Endothelial cell (in vitro differentiated cells): ENCODE measurements around the gene PRKCA. TPM values are rescaled to one million over a fixed set of nuclear protein-coding genes. Genes with fewer than 3 reads are reported as not detected.

Experiments
- DNase-seq: peaks from one replicate; pipeline ENCODE4 v3.0.0; 2021; ENCODE audit warnings: low spot score
- H3K27ac Mint-ChIP-seq: one replicate; pipeline ENCODE4 v1.8.0; 2021; ENCODE audit warnings: mixed read lengths, inconsistent platforms; ENCODE audit not compliant: unreplicated experiment
- H3K27me3 Mint-ChIP-seq: one replicate; pipeline ENCODE4 v1.8.0; 2021; ENCODE audit warnings: mild to moderate bottlenecking, moderate library complexity, mixed read lengths, inconsistent platforms; ENCODE audit not compliant: unreplicated experiment
- H3K36me3 Mint-ChIP-seq: one replicate; pipeline ENCODE4 v1.8.0; 2021; ENCODE audit warnings: mild to moderate bottlenecking, low read depth, mixed read lengths, inconsistent platforms; ENCODE audit not compliant: unreplicated experiment
- H3K4me1 Mint-ChIP-seq: one replicate; pipeline ENCODE4 v1.8.0; 2021; ENCODE audit warnings: mild to moderate bottlenecking, mixed read lengths, inconsistent platforms; ENCODE audit not compliant: unreplicated experiment
- H3K4me3 Mint-ChIP-seq: one replicate; pipeline ENCODE4 v1.8.0; 2021; ENCODE audit warnings: mild to moderate bottlenecking, mixed read lengths, inconsistent platforms; ENCODE audit not compliant: unreplicated experiment
- H3K9me3 Mint-ChIP-seq: one replicate; pipeline ENCODE4 v1.8.0; 2021; ENCODE audit warnings: mixed read lengths, inconsistent platforms; ENCODE audit not compliant: unreplicated experiment
- CTCF ChIP-seq: fragments of 200-600 bp; sonication (generic); IDR thresholded peaks from one replicate; pipeline ENCODE4 v1.5.0; 2021; ENCODE audit warnings: antibody characterized with exemption; ENCODE audit not compliant: unreplicated experiment
- total RNA-seq: library from RNA; stranded (reverse); fragmentation: NEBNext Ultra II Directional; extraction: Animal tissue kit (Norgen Biotek cat#: 25700); gene quantifications from one replicate; pipeline ENCODE4 v1.2.1, GENCODE V29; 2021; ENCODE audit not compliant: unreplicated experiment

Gene PRKCA
- total RNA-seq, 1 donor from 2014 or later: 2.1 TPM

GRCh38 chr17:66775881-66776400 lies 473.5 kb downstream of the PRKCA start:
- no peak for TF ChIP-seq CTCF
- Mint-ChIP-seq H3K9me3 (no peaks in the 10 kb centered on the region), H3K36me3 (no peaks in the 10 kb centered on the region), H3K27ac (no peak overlapping the region), H3K27me3 (peaks cover 6% of the 10 kb centered on the region), H3K4me3 (no peak overlapping the region), H3K4me1 (peaks cover 11% of the 10 kb centered on the region)
- no peak for DNase-seq

GRCh38 chr17:66776999-66777688 lies 474.7 kb downstream of the PRKCA start:
- H3K9me3 Mint-ChIP-seq: no peaks in the 10 kb centered on the region
- no peaks in the 10 kb centered on the region for H3K36me3 Mint-ChIP-seq
- peaks cover 11% of the 10 kb centered on the region for H3K4me1 Mint-ChIP-seq

GRCh38 chr17:66777689-66778225 lies 475.3 kb downstream of the PRKCA start:
- Mint-ChIP-seq H3K9me3 (no peaks in the 10 kb centered on the region), H3K27me3 (peaks cover 6% of the 10 kb centered on the region), H3K36me3 (no peaks in the 10 kb centered on the region), H3K4me1 (peaks cover 11% of the 10 kb centered on the region), H3K27ac (no peak overlapping the region), H3K4me3 (no peak overlapping the region)
- DNase-seq: no peak
- TF ChIP-seq CTCF: no peak

More at GRCh38 chr17:66776999-66777688, 474.7 kb downstream of the PRKCA start:
- no peak overlapping the region for H3K27ac Mint-ChIP-seq
- TF ChIP-seq CTCF: no peak
- peaks cover 6% of the 10 kb centered on the region for H3K27me3 Mint-ChIP-seq
- no peak for DNase-seq
- H3K4me3 Mint-ChIP-seq: no peak overlapping the region

- Mint-ChIP-seq H3K9me3 (no peaks in the 10 kb centered on the region), H3K27me3 (peaks cover 8% of the 10 kb centered on the region), H3K4me1 (peaks cover 11% of the 10 kb centered on the region), H3K27ac (no peak overlapping the region), H3K4me3 (no peak overlapping the region), H3K36me3 (no peaks in the 10 kb centered on the region)
- TF ChIP-seq CTCF: no peak
- DNase-seq: no peak
Measured at GRCh38 chr17:66778531-66779236, 476.3 kb downstream of the PRKCA start.
